DND-41 (cell line): ENCODE data around the gene KCNQ1OT1.

Experiments
- ATAC-seq: fragments of 200-7000 bp; cut with Tn5 transposase; 3 replicates; pipeline ENCODE4 v1.9.1; 2021; ENCODE audit warnings: low read depth; ENCODE audit not compliant: insufficient read depth
- DNase-seq: peaks from one replicate; pipeline ENCODE4 v3.0.0-alpha.2; 2020
- H2AFZ ChIP-seq: 2 replicates; pipeline ENCODE4 v1.6.0; 2012; ENCODE audit warnings: low read depth, low read length
- H3K27ac ChIP-seq: 2 replicates; pipeline ENCODE4 v1.5.1; 2012; ENCODE audit warnings: low read length, inconsistent platforms
- H3K27me3 ChIP-seq: fragments of 200-600 bp; sonication (generic); 2 replicates; pipeline ENCODE4 v1.6.0; 2012; ENCODE audit warnings: low read length, mild to moderate bottlenecking, inconsistent platforms; ENCODE audit not compliant: insufficient read depth, poor library complexity
- H3K36me3 ChIP-seq: 2 replicates; pipeline ENCODE4 v1.5.1; 2012; ENCODE audit warnings: low read length, inconsistent platforms; ENCODE audit not compliant: insufficient read depth
- H3K4me1 ChIP-seq: 2 replicates; pipeline ENCODE4 v1.5.1; 2012; ENCODE audit warnings: mild to moderate bottlenecking, low read length; ENCODE audit not compliant: insufficient read depth
- H3K4me2 ChIP-seq: 2 replicates; pipeline ENCODE4 v1.6.0; 2012; ENCODE audit warnings: mild to moderate bottlenecking, moderate library complexity, low read length, inconsistent platforms; ENCODE audit not compliant: insufficient read depth
- H3K4me3 ChIP-seq, 2 experiments: fragments of 200-600 bp in 1 of 2; shearing (Covaris generic) in 1 of 2; 2 replicates each; pipeline ENCODE4 v1.5.1; 2012 to 2016; ENCODE audit warnings: inconsistent platforms in 2 of 2, low read length in 2 of 2, mild to moderate bottlenecking in 2 of 2, low read depth in 1 of 2, moderate library complexity in 1 of 2
- H3K79me2 ChIP-seq: 2 replicates; pipeline ENCODE4 v1.6.0; 2012; ENCODE audit warnings: low read length, inconsistent platforms; ENCODE audit not compliant: insufficient read depth
- H3K9ac ChIP-seq: 2 replicates; pipeline ENCODE4 v1.6.0; 2012; ENCODE audit warnings: low read depth, mild to moderate bottlenecking, inconsistent platforms, low read length, moderate library complexity
- H3K9me3 ChIP-seq: 2 replicates; pipeline ENCODE4 v1.5.1; 2012; ENCODE audit warnings: low read length, moderate library complexity, mild to moderate bottlenecking, inconsistent platforms; ENCODE audit not compliant: insufficient read depth, severe bottlenecking
- H4K20me1 ChIP-seq: 2 replicates; pipeline ENCODE4 v1.6.0; 2012; ENCODE audit warnings: low read length; ENCODE audit not compliant: insufficient read depth
- EZH2 ChIP-seq: IDR thresholded peaks from 3 replicates; pipeline ENCODE4 v1.6.1; 2012; ENCODE audit warnings: borderline replicate concordance, low read depth, mild to moderate bottlenecking, moderate library complexity, low read length, inconsistent platforms; ENCODE audit not compliant: severe bottlenecking
- TF ChIP-seq, protein P1 (sequence below): IDR thresholded peaks from 2 replicates; pipeline ENCODE4 v1.5.1; 2012; ENCODE audit warnings: borderline replicate concordance, low read length, moderate library complexity, mild to moderate bottlenecking; ENCODE audit not compliant: poor library complexity, severe bottlenecking; ENCODE audit errors: extremely low read depth

KCNQ1OT1 gene

DNA sequence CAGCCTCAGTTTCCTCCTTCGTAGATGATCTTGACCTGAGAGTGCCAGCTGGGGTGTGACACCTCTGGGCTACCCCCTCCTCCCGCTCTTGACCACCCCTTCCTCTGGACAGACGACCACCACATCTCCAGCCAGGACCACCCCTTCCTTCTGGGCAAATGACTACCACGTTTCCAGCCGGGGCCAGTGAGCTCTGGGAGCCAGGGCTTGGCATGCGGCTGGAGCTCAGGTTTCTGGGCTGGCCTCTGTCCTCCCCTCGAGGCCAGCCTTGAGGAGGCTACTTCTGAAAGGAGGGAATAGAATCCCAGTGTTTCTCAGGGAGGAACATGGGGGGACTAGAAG is 120.9 kb downstream of the KCNQ1OT1 start:
- Histone ChIP-seq H3K79me2 (no peaks in the 10 kb centered on the region), H3K4me3 (no peak overlapping the region), H3K27ac (no peak overlapping the region), H4K20me1 (peaks cover 8% of the 10 kb centered on the region; the same call in 1 of the 2 replicates), H3K36me3 (no peaks in the 10 kb centered on the region), H2AFZ (no peak overlapping the region), H3K9ac (no peak overlapping the region), H3K4me2 (no peak overlapping the region), H3K27me3 (no peaks in the 10 kb centered on the region), H3K9me3 (no peaks in the 10 kb centered on the region), H3K4me1 (no peaks in the 10 kb centered on the region)
- ATAC-seq = no peak
- no peak for DNase-seq
- TF ChIP-seq EZH2 = no peak
- TF ChIP-seq, protein P1, sequence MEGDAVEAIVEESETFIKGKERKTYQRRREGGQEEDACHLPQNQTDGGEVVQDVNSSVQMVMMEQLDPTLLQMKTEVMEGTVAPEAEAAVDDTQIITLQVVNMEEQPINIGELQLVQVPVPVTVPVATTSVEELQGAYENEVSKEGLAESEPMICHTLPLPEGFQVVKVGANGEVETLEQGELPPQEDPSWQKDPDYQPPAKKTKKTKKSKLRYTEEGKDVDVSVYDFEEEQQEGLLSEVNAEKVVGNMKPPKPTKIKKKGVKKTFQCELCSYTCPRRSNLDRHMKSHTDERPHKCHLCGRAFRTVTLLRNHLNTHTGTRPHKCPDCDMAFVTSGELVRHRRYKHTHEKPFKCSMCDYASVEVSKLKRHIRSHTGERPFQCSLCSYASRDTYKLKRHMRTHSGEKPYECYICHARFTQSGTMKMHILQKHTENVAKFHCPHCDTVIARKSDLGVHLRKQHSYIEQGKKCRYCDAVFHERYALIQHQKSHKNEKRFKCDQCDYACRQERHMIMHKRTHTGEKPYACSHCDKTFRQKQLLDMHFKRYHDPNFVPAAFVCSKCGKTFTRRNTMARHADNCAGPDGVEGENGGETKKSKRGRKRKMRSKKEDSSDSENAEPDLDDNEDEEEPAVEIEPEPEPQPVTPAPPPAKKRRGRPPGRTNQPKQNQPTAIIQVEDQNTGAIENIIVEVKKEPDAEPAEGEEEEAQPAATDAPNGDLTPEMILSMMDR = no peak

DNA sequence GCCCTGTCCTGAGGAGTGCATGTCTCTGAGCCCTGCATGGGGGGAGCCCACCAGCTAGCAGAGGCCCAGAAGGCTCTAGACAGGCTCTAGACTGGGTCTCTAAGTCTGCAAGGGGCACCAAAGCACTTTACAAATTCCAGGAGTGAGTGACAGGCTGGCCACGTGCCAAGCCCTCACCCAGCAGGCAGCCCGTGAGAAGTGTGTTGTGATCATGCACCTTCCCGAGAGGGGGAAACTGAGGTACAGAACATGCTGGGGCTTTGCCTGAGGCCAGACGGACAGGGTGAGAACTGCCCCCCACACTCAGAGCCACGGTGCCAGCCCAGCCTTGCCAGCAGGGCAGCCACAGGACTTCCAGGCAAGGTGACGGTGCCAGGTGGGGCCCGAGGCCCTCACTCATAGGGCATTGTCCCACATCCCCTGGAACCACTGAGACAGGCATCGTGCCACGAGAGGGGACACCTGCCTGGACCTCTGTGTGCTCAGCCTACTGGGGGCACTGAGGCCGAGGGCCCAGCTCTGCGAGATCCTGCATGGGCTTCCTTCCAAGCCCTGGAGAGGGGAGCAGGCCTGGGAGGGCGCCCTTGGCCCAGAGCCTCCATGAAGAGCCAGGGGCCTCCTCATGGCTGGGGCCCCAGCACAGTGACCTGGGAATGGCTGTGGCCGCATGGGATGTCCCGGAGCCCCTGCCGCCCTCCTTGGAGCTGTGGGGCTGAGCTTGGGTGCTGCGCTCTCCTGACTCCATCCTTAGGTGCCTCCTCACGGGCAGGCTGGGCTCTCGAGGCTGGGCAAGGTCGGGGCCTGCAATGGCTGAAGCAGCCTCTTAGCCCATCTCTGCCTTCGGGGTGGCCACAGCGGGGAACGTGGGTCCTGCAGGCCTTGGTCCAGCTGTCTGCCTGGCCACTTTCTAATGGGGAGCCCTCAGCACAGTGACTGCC is 121.5 kb downstream of the KCNQ1OT1 start:
- no peak overlapping the region for H3K27ac ChIP-seq
- no peak overlapping the region for H3K4me2 ChIP-seq
- peaks cover 8% of the 10 kb centered on the region; the same call in 1 of the 2 replicates for H4K20me1 ChIP-seq
- H2AFZ ChIP-seq = no peak overlapping the region
- H3K4me3 ChIP-seq = no peak overlapping the region
- H3K79me2 ChIP-seq = no peaks in the 10 kb centered on the region
- H3K9me3 ChIP-seq = no peaks in the 10 kb centered on the region
- no peaks in the 10 kb centered on the region for H3K36me3 ChIP-seq
- DNase-seq (no peak), ATAC-seq (no peak)
- no peak overlapping the region for H3K9ac ChIP-seq
- TF ChIP-seq, protein P1 = no peak
- TF ChIP-seq EZH2 = no peak
- no peaks in the 10 kb centered on the region for H3K4me1 ChIP-seq
- no peaks in the 10 kb centered on the region for H3K27me3 ChIP-seq

DNA sequence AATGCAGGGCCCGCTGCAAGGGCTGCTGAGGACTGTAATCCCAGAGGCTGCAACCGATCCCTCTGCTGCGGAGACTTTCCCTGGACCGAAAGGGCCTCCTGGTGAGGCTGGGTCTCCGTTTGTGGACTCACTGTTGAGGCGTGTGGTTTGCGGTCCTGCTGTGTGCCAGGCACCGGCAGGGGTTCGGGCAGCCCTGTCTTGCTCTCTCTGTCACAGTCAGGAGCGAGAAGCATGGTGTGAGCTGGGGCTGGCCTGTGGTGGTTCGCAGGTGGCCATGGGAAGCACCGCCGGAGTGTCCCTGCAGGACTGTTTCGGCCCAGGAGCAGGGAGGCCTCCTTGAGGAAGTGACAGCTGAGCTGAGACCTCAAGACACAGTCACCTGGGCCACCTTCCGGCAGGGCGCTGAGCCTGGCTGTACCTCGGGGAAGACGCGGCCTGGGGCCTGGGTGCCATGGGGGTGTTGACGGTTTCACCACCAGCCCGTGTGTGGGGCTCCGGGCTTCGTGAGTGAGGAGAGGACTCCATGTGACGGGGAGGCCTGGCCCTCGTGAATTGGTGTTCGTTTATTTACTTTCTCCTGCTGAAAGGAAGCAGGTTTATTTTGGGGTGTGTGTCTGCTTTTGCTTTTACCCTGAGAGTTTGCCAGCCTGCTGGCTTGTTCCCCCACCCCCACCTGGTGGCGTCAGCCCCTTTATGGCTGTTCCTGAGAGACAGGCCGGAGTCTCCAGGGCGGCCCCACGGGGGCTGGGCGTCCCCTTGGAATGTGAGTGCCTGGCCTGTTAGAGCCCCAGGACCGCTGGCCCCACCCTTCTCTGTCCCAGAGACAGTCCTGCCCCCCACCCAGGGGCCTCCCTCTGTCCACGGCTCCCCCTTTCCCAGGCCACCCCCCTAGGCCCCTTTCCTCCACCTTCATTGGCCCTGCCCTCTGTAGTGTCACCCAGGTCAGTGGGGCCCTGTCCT is 122.5 kb downstream of the KCNQ1OT1 start:
- H3K27ac ChIP-seq = no peak overlapping the region
- peaks cover 8% of the 10 kb centered on the region; the same call in 1 of the 2 replicates for H4K20me1 ChIP-seq
- H2AFZ ChIP-seq = no peak overlapping the region
- no peaks in the 10 kb centered on the region for H3K27me3 ChIP-seq
- no peak overlapping the region for H3K9ac ChIP-seq
- H3K4me3 ChIP-seq = no peak overlapping the region
- no peaks in the 10 kb centered on the region for H3K4me1 ChIP-seq
- ATAC-seq = no peak
- no peaks in the 10 kb centered on the region for H3K36me3 ChIP-seq
- no peak for TF ChIP-seq EZH2
- TF ChIP-seq, protein P1 = no peak
- no peaks in the 10 kb centered on the region for H3K9me3 ChIP-seq
- no peak overlapping the region for H3K4me2 ChIP-seq
- H3K79me2 ChIP-seq = no peaks in the 10 kb centered on the region
- DNase-seq = no peak
